HG03095 (cell line): Measurements from ENCODE around the gene GPR35.

Experiments used
- ATAC-seq: cut with Tn5 transposase; IDR thresholded peaks from one replicate; pipeline ENCODE4 v1.9.1; 2021; ENCODE audit warnings: moderate library complexity; ENCODE audit not compliant: unreplicated experiment

GPR35 gene

DNA sequence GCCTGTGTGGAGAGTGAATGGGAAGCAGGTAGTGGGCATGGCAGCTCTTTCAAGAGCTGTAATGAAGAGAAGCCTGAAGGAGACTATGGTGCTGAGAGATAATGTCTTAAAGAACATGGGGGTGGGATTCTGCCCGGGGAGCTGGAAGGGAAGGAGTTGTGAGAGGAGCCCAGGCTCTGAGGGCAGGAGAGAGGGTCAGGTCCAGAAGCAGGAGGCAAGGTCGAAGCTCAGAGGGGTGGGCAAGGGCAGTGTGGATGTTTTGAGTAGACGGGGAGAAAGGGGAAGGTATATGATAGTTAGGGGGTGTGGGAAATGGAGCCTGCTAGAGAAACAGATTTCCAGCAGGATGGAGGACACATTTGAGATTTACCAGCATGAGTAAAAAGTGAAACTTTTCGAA is 36.6 kb upstream of the GPR35 start:
- no peak for ATAC-seq

DNA sequence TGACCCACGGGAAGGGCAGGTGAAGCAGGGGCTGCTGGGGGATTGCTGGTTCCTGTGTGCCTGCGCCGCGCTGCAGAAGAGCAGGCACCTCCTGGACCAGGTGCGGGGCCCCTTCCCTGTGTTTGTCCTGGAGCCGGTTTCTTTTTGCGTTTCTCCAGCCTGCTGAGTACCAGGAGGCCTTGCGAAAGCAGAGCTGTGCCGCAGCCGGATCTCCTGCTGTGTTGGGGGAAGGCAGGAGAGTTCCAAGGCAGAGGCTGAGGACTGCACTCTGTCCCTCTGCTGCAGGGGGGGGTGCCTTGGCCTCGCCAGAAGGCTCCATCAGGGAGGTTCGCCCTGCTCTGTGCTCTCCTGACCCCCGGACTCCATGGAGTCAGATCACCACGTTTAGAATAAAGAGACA is 35.9 kb upstream of the GPR35 start:
- no peak for ATAC-seq

DNA sequence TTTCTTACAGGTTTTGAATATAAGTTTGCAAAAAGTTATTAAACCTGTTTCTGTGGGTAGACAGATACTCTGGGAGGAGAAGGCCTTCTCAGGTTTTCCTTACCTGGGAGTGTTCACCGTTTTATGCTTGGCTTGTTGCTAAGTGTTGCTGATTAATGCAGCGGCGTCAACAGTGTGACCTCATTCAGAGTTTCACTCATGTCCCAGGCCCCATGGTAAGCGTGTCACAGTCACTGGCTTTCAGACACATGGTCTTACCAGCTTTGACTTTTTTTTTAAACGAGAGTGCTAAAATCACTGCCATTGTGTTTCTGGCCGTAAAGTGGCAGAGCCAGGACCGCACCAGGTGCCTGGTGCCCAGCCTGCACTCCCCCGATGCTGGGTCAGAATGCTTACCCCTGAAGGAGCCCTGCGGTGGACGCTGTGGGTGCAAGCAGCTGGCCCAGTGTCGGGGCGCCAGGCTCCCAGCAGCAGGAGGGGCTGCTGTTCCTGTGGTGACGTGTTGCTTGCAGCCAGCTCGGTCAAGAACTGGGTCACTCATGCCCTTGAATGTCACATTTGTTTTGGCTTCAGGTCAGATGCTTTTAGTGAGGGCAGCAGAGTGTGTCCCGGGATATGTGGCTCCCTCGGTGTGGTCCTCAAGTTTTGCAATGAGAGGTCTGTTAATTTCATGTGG is 35.3 kb upstream of the GPR35 start:
- ATAC-seq: no peak

DNA sequence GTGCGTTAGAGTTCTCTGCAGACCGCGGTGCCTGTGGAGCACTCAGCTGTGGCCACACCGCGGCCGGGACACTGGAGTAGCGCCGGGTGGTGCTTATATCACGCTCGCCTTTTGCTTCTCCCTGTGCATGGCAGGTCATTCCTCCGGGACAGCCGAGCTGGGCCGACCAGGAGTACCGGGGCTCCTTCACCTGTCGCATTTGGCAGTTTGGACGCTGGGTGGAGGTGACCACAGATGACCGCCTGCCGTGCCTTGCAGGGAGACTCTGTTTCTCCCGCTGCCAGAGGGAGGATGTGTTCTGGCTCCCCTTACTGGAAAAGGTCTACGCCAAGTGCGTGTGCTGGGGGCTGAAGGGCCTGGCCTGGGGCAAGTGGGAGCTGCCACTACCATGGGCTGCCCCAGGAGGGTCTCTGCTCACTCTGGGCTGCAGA is 34.6 kb upstream of the GPR35 start:
- no peak for ATAC-seq

DNA sequence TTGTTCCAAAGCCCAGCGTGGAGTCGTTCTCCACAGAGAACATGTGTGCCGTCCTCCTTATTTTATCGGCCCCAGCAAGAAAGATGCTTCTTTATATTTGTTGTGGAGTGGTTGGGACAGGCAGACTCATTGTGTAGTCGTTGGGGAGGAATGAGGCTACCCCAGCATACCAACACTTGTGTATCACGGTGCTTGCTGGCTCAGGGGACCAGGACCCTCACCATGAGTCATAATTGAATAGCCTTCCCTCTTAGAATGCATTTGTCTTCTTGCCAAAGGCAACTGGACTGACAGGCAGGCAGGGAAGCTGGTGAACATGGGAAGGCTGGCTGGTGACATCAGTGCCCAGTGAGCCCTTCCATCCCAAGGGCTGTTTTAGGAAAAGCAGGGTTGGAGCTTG is 34.1 kb upstream of the GPR35 start:
- ATAC-seq: no peak

DNA sequence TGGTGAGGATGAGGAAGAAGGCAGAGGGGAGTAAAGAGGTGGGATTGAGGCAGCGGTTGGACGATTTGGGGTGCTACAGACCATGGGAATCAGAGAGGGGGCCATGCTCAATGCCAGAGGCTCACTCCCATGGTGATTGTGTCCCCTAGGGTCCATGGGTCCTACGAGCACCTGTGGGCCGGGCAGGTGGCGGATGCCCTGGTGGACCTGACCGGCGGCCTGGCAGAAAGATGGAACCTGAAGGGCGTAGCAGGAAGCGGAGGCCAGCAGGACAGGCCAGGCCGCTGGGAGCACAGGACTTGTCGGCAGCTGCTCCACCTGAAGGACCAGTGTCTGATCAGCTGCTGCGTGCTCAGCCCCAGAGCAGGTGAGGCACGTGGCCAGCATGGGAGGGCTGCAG is 33.5 kb upstream of the GPR35 start:
- no peak for ATAC-seq

DNA sequence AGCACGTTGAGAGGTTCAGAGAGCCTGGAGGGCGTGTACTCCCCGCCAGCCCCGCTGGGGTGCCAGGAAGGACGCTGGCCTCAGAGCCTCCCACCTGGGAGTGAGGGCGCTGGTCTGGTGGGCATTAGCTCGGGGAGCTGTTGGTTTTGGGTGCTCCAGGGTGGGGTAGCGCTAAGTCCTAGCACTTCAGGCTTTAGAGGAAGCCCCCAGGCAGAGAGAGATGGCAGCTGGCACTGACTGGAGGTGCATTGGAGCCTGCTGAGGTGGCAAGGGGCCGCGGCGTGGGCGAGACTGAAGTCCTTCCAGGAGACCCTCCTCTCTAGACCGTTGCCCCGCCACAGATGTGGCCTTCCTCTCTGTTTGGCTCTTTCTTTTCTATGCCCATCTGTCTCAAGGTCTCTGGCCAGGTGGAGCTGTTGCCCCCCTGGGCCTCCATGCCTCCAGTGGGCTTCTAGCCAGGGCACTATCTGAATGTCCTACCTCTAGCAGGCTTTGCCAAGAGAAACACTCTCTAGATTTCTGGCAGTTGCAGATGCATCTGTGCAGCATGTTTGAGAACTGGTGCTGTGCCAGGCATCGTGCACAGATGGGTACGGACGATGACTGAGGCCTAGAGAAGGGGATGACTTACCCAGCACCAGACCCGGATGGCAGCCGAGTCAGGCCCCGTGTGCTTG is 32.1 kb upstream of the GPR35 start:
- ATAC-seq: no peak

DNA sequence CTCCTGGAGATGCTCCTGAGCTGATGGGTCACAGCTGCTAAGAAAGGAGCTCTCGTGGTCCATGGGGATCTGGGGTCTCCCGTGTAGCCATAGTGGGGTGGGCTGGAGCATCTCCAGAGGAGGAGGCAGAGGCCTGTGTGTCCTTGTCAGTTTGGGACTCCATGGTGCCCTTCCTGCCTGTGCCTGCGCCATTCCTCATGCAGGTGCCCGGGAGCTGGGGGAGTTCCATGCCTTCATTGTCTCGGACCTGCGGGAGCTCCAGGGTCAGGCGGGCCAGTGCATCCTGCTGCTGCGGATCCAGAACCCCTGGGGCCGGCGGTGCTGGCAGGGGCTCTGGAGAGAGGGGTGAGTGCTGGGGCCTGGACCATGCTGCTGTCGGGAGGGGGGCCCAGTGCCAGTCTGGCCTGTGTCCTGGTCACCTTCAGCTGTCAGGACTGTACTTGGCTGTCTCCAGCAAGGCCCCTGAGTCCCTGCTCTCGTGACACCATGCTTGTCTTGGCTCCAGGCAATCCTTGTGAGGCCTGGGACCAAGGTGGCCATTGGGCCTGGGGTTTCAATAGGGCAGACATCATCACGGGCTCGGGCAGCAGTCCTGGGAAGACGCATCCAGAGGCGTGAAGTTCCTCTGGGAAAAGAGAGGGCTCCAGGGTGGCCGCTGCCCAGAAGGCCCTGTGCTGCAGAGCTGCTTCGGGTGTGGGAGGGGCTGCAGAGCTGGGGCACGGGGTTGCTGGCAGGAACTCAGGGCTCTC is 31.4 kb upstream of the GPR35 start:
- ATAC-seq: no peak

DNA sequence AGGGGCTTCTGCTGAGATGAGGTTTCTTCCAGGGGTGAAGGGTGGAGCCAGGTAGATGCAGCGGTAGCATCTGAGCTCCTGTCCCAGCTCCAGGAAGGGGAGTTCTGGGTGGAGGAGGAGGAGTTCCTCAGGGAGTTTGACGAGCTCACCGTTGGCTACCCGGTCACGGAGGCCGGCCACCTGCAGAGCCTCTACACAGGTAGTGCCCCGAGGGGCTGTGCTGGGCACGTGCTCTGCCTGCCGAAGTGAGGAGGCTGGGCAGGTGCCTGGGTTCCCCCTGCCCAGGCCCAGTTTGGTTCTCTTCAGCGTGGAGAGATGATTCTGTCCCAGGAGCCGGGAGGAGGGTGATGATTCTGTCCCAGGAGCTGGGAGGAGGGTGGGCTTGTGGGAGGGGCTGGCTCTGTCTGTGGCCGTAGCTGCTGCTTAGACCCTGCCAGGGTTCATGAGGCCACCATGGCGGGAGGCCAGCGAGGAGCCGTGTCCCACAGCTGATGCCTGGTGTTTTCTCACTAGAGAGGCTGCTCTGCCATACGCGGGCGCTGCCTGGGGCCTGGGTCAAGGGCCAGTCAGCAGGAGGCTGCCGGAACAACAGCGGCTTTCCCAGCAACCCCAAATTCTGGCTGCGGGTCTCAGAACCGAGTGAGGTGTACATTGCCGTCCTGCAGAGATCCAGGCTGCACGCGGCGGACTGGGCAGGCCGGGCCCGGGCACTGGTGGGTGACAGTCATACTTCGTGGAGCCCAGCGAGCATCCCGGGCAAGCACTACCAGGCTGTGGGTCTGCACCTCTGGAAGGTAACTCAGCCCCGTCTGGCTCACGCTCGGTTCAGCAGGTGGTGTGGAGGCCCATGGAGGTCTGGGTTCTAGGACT is 30.5 kb upstream of the GPR35 start:
- no peak for ATAC-seq

DNA sequence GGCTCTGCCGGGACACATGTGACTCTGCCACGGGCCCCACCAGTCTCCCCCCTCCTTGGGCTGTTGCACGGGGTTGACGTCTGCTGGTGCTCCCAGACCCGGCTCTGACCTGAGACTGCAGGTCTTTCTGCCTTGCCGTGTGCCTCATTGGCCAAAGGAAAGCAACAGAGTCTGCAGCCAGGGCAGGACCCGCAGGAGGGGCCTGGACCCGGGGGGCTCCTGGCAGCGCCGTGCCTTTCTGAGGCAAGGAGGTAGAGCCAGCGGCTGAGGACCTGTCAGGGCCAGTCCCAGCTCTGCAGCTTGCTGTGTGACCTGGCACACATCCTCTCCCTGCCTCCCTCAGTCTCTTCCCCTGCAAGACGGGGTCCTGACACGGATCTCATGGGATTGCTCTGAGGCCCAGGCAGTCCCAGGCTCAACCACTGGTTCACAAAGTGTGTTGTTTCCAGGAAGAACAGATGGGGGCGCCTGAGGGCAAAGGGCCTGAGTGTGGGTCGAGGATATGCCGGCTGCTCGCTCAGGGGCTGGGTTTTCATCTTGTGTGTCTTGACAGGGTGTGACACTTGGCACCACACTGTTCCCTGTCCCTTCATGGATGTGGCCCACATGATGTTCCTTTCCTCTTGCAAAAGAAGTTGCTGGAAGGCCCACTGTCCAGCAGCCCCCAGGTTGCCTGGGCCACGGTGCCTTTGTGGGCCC is 29.8 kb upstream of the GPR35 start:
- no peak for ATAC-seq

DNA sequence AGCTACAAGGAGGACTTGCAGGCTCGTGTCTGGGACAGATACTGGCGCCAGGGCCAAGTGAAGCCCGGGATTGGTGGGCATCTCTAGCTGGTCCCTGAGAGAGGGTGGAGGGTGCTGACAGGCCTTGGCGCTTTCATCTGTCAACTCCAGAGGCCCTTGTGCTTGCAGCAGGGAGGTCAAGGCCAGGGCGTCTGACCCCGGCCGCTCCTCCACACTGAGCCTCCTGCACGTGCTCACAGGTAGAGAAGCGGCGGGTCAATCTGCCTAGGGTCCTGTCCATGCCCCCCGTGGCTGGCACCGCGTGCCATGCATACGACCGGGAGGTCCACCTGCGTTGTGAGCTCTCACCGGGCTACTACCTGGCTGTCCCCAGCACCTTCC is 29.2 kb upstream of the GPR35 start:
- no peak for ATAC-seq

DNA sequence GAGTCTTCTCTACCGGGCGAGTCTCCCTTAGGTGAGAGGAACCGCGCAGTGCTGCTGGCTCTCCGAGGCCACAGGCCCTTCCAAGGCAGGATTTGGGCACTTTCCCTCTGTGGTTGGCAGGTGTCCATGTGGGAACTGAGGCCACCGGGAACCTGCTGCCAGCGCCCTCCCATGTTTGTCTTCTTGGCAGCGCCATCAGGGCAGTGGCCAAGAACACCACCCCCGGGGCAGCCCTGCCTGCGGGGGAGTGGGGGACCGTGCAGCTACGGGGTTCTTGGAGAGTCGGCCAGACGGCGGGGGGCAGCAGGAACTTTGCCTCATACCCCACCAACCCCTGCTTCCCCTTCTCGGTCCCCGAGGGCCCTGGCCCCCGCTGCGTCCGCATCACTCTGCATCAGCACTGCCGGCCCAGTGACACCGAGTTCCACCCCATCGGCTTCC is 28.8 kb upstream of the GPR35 start:
- no peak for ATAC-seq

DNA sequence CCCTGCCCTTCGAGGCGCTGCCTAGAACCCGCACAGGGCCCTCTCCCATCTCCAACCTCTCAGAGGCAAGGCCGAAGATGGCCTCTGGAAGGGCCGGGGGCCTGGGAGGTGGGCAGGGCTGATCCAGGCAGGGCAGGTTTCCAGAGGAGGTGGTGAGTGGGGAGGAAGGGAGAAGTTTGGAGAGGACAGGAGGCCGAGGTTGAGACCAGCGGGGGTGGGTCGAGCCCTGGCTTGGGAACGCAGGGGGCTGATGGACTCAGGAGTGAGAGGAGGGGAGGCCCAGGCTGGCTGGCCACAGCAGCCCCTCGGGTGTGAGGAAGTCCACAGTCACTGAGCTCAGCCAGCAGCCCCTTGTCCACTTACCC is 28.2 kb upstream of the GPR35 start:
- no peak for ATAC-seq

DNA sequence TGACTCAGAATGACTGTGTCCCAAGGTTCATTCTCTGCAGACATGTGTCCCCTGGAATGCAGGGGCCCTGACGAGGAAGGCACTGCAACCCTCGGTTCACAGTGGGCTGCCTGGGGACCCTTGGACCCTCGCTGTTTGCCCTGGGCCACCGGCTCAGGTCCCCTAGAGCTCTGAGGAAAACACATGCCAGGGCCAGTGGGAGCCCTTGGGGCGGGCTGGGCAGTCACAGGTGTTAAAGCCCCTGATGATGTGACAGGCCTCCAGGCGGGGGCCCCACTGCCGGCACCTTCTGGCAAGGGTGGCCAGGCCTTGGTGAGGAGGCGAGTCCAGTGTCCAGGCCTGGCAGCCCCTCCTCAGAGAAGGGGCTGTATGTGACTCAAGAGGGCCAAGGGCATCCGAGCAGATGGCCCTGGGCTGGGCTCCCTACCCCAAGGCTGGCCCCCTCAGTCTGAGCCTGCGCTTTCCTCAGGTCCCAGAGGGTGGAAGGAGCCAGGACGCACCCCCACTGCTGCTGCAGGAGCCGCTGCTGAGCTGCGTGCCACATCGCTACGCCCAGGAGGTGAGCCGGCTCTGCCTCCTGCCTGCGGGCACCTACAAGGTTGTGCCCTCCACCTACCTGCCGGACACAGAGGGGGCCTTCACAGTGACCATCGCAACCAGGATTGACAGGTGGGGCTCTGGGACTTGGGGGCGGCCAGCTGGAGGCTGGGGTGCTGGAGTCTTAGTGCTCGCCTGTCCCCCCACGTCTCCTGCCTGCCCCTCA is 27.7 kb upstream of the GPR35 start:
- no peak for ATAC-seq

DNA sequence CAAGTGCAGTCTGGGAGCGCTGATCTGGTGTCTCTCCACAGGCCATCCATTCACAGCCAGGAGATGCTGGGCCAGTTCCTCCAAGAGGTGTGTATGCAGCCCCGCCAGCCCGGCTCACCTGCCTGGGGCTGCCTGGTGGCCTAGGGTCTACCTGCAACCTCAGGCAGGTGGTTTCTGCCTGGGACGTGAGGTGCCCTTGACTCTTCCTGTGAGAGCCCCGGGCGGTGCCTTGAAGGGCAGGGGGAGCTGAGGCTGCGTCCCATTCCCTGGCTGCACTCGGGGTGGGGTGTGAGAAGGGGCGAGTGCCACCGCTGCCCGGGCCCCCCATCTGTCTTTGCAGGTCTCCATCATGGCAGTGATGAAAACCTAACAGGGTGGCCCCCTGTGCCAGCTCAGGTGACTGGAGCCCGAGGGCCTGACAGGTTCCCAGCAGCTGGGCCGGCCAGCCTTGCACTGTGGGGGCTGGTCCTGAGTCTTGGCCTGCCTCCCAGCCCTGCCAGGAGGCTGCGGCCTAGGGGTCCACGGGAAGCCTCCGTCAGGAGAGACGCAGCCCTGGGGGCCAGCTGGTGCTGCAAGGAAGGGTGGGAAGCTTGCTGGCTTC is 26.9 kb upstream of the GPR35 start:
- ATAC-seq: no peak

DNA sequence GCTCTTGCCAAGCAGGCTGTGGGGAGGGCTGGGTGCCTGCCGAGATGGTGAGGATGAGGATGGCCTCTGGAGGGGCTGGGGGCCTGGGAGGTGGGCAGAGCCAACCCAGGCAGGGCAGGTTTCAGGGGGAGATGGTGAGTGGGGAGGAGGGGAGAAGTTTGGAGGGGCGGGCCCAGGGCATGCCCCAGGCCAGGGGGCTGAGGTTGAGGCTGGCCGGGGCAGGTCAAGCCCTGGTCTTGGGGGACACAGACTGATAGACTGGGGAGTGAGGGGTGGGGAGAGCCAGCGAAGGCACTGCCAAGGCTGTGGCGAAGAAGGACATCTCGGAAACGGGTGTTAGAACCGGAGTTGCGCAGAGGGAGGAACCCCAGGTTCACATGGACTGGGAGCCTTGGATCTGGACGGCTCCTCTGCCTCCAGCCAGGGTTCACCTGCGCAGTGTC is 26.1 kb upstream of the GPR35 start:
- no peak for ATAC-seq

DNA sequence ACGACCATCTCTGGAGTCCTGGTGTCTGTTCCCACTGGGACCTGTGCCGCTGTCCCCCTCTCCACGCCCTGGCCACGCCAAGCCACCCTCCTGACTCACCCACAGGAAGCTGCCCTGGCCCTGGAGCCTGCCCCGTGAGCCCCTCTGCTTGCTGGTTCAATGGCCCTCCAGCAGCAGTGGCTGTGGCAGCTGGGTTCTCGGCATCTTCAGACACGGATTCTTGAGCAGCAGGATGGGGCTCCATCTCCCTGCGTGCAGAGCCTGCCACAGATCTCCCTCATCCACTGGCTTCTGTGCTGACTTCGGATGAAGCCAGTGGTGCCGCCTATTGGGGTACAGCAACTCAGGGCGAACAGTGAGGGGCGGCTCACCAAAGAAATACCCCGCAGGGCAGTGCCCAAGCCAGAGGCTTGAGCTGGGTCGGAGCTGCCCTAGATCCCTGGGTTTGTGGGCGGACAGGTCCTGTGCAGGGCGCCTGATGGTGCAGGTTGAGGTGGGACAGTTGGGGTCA is 24.8 kb upstream of the GPR35 start:
- no peak for ATAC-seq

DNA sequence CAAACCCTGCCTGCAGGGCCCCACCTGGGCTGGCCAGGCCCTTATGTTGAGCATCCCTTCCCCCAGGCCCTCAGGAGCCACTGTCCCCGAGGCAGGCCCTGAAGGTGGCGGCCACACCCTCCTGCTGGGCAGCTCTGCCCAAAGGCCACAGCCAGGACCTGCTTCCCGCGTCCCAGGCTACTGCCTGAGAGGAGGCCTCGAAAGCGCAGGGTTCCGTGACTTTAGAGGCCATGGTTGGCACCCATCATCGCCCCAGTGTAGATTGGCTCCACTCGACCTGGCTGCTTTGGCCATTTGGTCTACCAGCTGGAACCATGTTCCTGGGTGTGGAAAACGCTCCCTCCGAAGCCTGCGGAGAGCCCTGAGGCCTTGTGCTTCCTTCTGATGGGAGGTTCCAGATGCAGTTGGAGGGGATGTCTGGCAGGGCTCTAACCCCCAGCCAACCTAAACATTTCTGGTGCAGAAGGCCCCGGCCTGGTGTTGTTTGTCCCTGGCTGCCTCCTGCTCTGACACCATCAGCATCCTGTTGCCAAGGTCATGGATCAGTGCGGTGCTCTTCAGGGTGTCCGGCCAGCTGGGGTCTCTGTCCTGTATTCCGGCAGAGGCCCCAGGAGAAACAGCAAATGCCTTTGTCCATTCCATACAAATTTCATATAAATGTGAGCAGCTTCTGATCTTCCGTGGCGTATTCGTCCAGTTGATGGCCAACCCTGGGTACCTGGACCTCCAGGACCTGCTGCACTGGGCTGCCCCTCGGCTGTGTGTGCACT is 24.0 kb upstream of the GPR35 start:
- ATAC-seq: no peak

DNA sequence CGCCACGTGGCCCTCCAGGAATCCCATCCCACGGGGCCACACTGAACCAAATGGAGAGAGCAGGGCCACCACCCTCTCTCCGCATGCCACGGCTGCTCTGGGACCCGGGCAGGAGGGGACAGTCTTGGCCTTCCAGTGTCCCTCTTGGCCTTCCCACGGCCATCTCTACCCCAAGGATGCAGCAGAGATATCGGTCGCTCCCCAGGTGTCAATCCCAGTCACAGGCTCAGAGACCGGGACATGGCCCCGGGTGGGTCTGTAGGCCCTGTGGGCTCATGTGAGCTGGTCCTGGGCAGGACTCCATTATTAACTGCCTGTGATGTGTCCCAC is 23.5 kb upstream of the GPR35 start:
- ATAC-seq: no peak
